ENCODE measurements around the gene YTHDF2. TPM values are rescaled to one million over a fixed set of nuclear protein-coding genes. Genes with fewer than 3 reads are reported as not detected.

Gene YTHDF2
- total and polyA plus RNA-seq, 7 donors: 27.0 to 47.0 (median 40.5) TPM

DNA sequence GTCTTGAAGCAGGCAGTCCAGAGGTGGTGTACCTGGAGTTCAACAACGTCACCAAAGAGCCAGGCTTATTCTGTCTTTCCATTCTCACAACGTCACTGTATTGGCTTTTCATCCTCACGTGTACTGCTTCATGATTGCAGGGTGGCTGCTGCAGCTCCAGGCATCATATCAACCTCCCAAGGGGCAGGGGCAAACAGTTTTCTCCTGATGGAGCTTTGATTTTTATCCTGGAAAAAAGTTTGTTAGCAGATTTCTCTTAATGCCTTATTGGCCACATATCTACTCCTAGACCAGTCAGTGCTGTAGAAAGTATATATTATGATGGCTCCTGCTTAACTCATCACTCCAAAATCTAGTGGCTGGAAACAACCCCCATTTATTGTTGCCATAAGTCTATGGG lies 66.9 kb downstream of the YTHDF2 start:
- H3K4me1 ChIP-seq: no peaks in the 10 kb centered on the region
- no peak for DNase-seq
- WGBS, 2 donors: 91 to 92% methylated on average over 3 of the region's 3 CpGs
- H3K27me3 ChIP-seq: peaks cover 0 to under 1% (median 0%) of the 10 kb centered on the region in 3 donors
- H3K36me3 ChIP-seq: no peaks in the 10 kb centered on the region
- H3K27ac ChIP-seq: no peak overlapping the region
- TF ChIP-seq, protein P1, sequence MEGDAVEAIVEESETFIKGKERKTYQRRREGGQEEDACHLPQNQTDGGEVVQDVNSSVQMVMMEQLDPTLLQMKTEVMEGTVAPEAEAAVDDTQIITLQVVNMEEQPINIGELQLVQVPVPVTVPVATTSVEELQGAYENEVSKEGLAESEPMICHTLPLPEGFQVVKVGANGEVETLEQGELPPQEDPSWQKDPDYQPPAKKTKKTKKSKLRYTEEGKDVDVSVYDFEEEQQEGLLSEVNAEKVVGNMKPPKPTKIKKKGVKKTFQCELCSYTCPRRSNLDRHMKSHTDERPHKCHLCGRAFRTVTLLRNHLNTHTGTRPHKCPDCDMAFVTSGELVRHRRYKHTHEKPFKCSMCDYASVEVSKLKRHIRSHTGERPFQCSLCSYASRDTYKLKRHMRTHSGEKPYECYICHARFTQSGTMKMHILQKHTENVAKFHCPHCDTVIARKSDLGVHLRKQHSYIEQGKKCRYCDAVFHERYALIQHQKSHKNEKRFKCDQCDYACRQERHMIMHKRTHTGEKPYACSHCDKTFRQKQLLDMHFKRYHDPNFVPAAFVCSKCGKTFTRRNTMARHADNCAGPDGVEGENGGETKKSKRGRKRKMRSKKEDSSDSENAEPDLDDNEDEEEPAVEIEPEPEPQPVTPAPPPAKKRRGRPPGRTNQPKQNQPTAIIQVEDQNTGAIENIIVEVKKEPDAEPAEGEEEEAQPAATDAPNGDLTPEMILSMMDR (IDR thresholded peaks at IDR 0.05): no peak
- TF ChIP-seq POLR2AphosphoS5 (IDR thresholded peaks at IDR 0.05) (no peak), EP300 (IDR thresholded peaks at IDR 0.05) (no peak), POLR2A (IDR thresholded peaks at IDR 0.05) (no peak)
- intact Hi-C loops (cut with DNase I): no loop called here
- H3K9me3 ChIP-seq: no peaks in the 10 kb centered on the region
- no peak overlapping the region for H3K4me3 ChIP-seq

DNA sequence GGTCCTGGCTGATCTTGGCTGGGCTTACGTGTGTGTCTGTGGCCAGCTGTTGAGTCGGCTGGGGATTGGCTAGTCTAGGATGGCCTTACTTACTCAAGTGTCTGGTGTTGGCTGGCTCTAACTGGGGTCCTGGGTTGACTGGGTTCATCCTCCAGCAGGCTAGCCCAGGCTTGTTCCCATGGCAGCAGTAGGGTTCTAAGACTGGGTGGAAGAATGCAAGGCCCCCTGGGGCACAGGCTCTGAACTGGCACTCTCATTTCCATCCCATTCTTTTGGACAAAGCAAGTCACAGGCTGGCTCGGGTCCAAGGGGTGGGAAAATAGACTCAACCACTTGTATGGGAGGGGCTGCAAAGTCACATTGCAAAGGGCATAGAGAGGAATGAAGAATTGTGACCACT lies 67.3 kb downstream of the YTHDF2 start:
- Histone ChIP-seq H3K27me3 (no peaks in the 10 kb centered on the region), H3K27ac (no peak overlapping the region), H3K9me3 (no peaks in the 10 kb centered on the region), H3K4me1 (no peaks in the 10 kb centered on the region), H3K36me3 (no peaks in the 10 kb centered on the region), H3K4me3 (no peak overlapping the region)
- intact Hi-C loops (cut with DNase I): no loop called here
- no peak for DNase-seq
- TF ChIP-seq POLR2AphosphoS5 (IDR thresholded peaks at IDR 0.05) (no peak), EP300 (IDR thresholded peaks at IDR 0.05) (no peak), POLR2A (IDR thresholded peaks at IDR 0.05) (no peak)
- TF ChIP-seq, protein P1 (IDR thresholded peaks at IDR 0.05): no peak
- WGBS, 2 donors: 74 to 78% methylated on average over 3 of the region's 3 CpGs

DNA sequence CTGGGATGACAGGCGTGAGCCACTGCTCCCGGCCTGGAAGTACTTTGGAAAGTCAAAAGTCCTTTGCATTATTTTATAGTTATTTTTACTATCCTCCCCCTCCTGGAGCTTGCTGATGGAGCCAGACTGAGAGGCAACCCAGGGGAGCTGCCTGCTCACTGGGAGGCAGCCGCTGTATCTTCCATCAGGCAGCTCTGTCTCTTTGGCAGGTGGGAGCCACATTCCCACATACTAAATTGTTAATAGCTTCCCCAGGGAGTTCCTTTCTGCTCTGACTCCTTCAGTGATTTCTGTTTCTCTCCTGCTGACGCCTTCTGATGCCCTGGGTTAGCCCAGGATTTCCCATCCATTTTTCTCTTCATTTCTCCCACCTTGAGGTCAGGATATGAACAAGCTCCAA lies 70.3 kb downstream of the YTHDF2 start:
- peaks cover 4 to 26% (median 9%) of the 10 kb centered on the region in 3 donors for H3K27me3 ChIP-seq
- TF ChIP-seq EP300 (IDR thresholded peaks at IDR 0.05) (no peak), POLR2A (IDR thresholded peaks at IDR 0.05) (no peak), POLR2AphosphoS5 (IDR thresholded peaks at IDR 0.05) (no peak)
- TF ChIP-seq, protein P1 (IDR thresholded peaks at IDR 0.05): no peak
- no peak overlapping the region for H3K27ac ChIP-seq
- H3K4me1 ChIP-seq: peaks cover 0 to 2% (median 0%) of the 10 kb centered on the region in 4 donors
- intact Hi-C loops (cut with DNase I): no loop called here
- 48 to 62% methylated on average over 4 of the region's 4 CpGs for WGBS, 2 donors
- no peaks in the 10 kb centered on the region for H3K36me3 ChIP-seq
- no peak for DNase-seq
- H3K4me3 ChIP-seq: no peak overlapping the region
- H3K9me3 ChIP-seq: no peaks in the 10 kb centered on the region

DNA sequence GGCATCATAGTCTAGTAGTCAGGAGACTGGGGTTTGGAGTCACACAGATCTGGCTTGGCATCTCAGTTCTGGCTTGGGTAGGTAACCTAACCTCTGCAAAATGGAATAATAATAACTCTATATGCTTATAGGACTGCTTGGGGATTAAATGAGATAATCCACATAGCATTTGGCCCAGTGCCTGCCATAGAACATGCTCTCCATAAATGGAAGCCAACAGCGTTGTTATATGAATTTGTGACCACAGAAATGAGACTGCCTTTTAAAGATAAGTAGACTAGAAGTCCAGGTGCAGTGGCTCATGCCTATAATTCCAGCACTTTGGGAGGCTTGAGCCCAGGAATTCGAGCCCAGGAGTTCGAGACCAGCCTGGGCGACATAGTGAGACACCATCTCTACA lies 71.2 kb downstream of the YTHDF2 start:
- WGBS, 2 donors: 75 to 83% methylated on average over 4 of the region's 4 CpGs
- intact Hi-C loops (cut with DNase I): no loop called here
- peaks cover 9 to 36% (median 15%) of the 10 kb centered on the region in 3 donors for H3K27me3 ChIP-seq
- no peak overlapping the region for H3K4me3 ChIP-seq
- H3K4me1 ChIP-seq: peaks cover 0 to 6% (median 1%) of the 10 kb centered on the region in 4 donors
- no peaks in the 10 kb centered on the region for H3K36me3 ChIP-seq
- H3K9me3 ChIP-seq: no peaks in the 10 kb centered on the region
- TF ChIP-seq POLR2AphosphoS5 (IDR thresholded peaks at IDR 0.05): no peak
- no peak for TF ChIP-seq EP300 (IDR thresholded peaks at IDR 0.05)
- no peak for TF ChIP-seq POLR2A (IDR thresholded peaks at IDR 0.05)
- TF ChIP-seq, protein P1 (IDR thresholded peaks at IDR 0.05): no peak
- H3K27ac ChIP-seq: no peak overlapping the region
- DNase-seq: no peak

DNA sequence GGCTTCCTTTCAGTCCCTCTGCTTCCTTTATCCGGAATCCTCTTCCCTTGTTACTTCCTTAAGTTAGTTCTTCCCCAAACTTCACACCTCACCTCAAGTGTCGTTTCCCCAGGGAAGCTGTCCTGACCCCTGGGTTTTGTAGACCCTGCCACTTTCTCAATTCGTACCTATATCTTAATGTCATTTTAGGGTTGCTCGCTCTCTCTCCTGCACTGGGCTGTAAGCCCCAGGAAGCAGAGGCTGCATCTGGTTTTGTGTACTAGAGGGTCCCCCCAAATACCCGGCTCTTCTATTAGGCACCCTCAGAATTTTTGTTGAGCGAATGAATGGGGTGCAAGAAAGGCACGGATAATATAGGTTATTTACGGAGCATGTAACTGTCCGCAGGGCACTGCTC lies 74.6 kb downstream of the YTHDF2 start:
- WGBS, 2 donors: 64 to 69% methylated on average over 9 of the region's 9 CpGs
- Histone ChIP-seq H3K4me3 (no peak overlapping the region), H3K27ac (no peak overlapping the region), H3K36me3 (no peaks in the 10 kb centered on the region), H3K9me3 (no peaks in the 10 kb centered on the region), H3K27me3 (peaks cover 9 to 66% (median 28%) of the 10 kb centered on the region in 3 donors), H3K4me1 (peaks cover 0 to 6% (median 1%) of the 10 kb centered on the region in 4 donors)
- intact Hi-C loops (cut with DNase I): no loop called here
- no peak for DNase-seq
- no peak for TF ChIP-seq POLR2AphosphoS5 (IDR thresholded peaks at IDR 0.05)
- no peak for TF ChIP-seq EP300 (IDR thresholded peaks at IDR 0.05)
- TF ChIP-seq, protein P1 (IDR thresholded peaks at IDR 0.05): no peak
- TF ChIP-seq POLR2A (IDR thresholded peaks at IDR 0.05): no peak

All from sigmoid colon (tissue), 7 donors.